Germinal center (tissue), 1 donor: ENCODE measurements around the gene HMSD.

Experiments used
- DNase-seq: peaks from one replicate; pipeline ENCODE4 v3.0.0; 2012; ENCODE audit warnings: mixed read lengths, low spot score

Gene HMSD

GRCh38 chr18:63994783-63995399 is 45.8 kb downstream of the HMSD start:
- DNase-seq = peak; percentile 41

GRCh38 chr18:63997041-63997440 is 47.9 kb downstream of the HMSD start:
- no peak for DNase-seq

GRCh38 chr18:63997606-63998005 is 48.5 kb downstream of the HMSD start:
- DNase-seq = no peak

- no peak for DNase-seq
These were observed 50.8 kb downstream of the HMSD start for GRCh38 chr18:63999871-64000270.

GRCh38 chr18:64002581-64002980 is 53.5 kb downstream of the HMSD start:
- no peak for DNase-seq

- no peak for DNase-seq
These were observed 60.2 kb downstream of the HMSD start for GRCh38 chr18:64009305-64009704.
